PC-9 (cell line): ENCODE data around the gene DHX30.

Source experiments
- CTCF ChIP-seq: fragments of 200-600 bp; sonication (generic); conservative IDR thresholded peaks from 2 replicates; pipeline ENCODE4 v1.6.1; 2017; ENCODE audit warnings: mixed run types, antibody characterized with exemption, mild to moderate bottlenecking, moderate library complexity
- EZH2 ChIP-seq: fragments of 200-600 bp; sonication (generic); IDR thresholded peaks from 2 replicates; pipeline ENCODE4 v1.8.0; 2017; ENCODE audit warnings: antibody characterized with exemption, low read depth

GRCh38 chr3:47762233-47762632 is 40.7 kb upstream of the DHX30 start:
- TF ChIP-seq CTCF = no peak
- no peak for TF ChIP-seq EZH2
